ENCODE measurements around the gene TTC39A.

Gene TTC39A

DNA sequence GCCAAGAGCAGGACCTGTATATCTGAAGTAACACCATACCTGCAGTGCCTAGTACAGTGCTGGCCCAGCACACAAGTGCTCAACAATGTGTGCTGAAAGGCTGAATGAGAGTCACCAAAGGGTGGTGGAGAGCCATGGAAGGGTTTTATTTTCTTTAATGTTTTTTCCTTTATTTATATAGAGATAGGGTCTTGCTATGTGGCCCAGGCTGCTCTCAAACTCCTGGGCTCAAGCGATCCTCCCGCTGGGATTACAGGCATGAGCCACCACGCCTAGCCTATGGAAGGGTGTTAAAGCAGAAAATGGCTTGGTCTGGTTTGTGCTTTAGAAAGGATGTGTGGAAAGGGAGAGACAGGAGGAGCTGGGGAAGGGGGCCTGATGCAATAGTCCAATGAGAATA is 13.3 kb upstream of the TTC39A start:
- TF ChIP-seq SIN3A (IDR thresholded peaks at IDR 0.05; ENCODE audit: borderline replicate concordance, insufficient read depth, low read length) (no peak), TAF1 (IDR thresholded peaks at IDR 0.05; ENCODE audit: borderline replicate concordance, insufficient read depth, low read length) (no peak), FOXP2 (optimal IDR thresholded peaks at IDR 0.05; ENCODE audit: borderline replicate concordance, extremely low read depth, extremely low read length, insufficient read depth) (no peak), POLR2AphosphoS5 (IDR thresholded peaks at IDR 0.05; ENCODE audit: low read depth, low read length) (no peak)
- TF ChIP-seq, protein P1, sequence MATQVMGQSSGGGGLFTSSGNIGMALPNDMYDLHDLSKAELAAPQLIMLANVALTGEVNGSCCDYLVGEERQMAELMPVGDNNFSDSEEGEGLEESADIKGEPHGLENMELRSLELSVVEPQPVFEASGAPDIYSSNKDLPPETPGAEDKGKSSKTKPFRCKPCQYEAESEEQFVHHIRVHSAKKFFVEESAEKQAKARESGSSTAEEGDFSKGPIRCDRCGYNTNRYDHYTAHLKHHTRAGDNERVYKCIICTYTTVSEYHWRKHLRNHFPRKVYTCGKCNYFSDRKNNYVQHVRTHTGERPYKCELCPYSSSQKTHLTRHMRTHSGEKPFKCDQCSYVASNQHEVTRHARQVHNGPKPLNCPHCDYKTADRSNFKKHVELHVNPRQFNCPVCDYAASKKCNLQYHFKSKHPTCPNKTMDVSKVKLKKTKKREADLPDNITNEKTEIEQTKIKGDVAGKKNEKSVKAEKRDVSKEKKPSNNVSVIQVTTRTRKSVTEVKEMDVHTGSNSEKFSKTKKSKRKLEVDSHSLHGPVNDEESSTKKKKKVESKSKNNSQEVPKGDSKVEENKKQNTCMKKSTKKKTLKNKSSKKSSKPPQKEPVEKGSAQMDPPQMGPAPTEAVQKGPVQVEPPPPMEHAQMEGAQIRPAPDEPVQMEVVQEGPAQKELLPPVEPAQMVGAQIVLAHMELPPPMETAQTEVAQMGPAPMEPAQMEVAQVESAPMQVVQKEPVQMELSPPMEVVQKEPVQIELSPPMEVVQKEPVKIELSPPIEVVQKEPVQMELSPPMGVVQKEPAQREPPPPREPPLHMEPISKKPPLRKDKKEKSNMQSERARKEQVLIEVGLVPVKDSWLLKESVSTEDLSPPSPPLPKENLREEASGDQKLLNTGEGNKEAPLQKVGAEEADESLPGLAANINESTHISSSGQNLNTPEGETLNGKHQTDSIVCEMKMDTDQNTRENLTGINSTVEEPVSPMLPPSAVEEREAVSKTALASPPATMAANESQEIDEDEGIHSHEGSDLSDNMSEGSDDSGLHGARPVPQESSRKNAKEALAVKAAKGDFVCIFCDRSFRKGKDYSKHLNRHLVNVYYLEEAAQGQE (IDR thresholded peaks at IDR 0.05; ENCODE audit: insufficient read depth in 1 of 2, low read depth in 2 of 2, low read length in 2 of 2), result no peak

GRCh38 chr1:51342591-51343206 is 12.3 kb upstream of the TTC39A start:
- TF ChIP-seq FOXP2 (optimal IDR thresholded peaks at IDR 0.05; ENCODE audit: borderline replicate concordance, extremely low read depth, extremely low read length, insufficient read depth) (no peak), SIN3A (IDR thresholded peaks at IDR 0.05; ENCODE audit: borderline replicate concordance, insufficient read depth, low read length) (no peak), TAF1 (IDR thresholded peaks at IDR 0.05; ENCODE audit: borderline replicate concordance, insufficient read depth, low read length) (no peak), POLR2AphosphoS5 (IDR thresholded peaks at IDR 0.05; ENCODE audit: low read depth, low read length) (no peak)
- TF ChIP-seq, protein P1 (IDR thresholded peaks at IDR 0.05; ENCODE audit: insufficient read depth in 1 of 2, low read depth in 2 of 2, low read length in 2 of 2), result no peak

DNA sequence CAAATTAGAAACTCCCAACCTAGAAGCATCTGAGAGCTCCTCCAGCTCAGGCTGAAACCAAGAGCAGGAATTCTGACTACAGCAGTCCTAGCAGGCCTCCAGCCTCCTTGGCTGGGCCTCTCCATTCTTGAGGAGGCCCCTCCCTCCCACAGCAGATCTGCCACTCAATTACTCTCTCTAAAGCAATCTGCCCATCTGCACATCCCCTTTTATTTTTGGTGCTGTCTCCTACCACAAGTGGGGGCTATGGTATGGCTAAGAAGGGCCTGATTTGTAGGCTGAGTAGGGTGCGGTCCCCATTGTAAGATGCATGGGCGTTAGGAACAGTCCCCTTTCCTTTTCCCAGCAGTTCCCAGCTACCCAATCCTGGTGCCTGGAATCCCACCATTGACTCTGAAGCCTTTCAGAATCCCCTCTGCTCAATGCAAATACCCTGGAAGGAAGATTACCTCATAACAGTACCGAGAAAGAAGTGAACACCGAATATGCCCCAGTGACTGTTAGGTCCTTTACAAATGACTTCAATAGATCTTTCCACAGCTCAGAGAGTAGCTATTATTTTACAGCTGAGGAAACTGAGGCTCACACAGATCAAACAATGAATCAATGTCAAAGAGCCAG is 11.6 kb upstream of the TTC39A start:
- no peak for TF ChIP-seq POLR2AphosphoS5 (IDR thresholded peaks at IDR 0.05; ENCODE audit: low read depth, low read length)
- no peak for TF ChIP-seq FOXP2 (optimal IDR thresholded peaks at IDR 0.05; ENCODE audit: borderline replicate concordance, extremely low read depth, extremely low read length, insufficient read depth)
- TF ChIP-seq TAF1 (IDR thresholded peaks at IDR 0.05; ENCODE audit: borderline replicate concordance, insufficient read depth, low read length), result no peak
- TF ChIP-seq SIN3A (IDR thresholded peaks at IDR 0.05; ENCODE audit: borderline replicate concordance, insufficient read depth, low read length), result no peak
- TF ChIP-seq, protein P1 (IDR thresholded peaks at IDR 0.05; ENCODE audit: insufficient read depth in 1 of 2, low read depth in 2 of 2, low read length in 2 of 2), result no peak

DNA sequence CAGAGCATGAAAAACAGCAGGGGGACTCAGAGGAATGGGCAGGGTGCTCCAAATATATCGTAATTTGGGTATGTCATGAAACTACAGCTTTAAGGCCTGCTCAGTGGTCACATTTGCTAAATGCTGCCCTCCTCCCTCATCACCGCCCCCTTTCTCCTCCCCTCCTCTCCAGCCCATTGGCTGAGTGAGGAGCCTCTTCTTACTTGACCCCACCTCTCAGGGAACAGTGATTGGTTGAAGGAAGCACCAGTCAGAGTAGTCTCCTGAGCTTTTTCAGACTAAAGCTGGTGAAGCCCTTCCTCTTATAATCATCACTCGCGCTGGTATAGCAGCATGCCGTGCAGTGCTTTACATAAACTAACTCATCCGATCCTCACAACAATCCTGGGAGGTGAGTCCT is 10.0 kb upstream of the TTC39A start:
- TF ChIP-seq, protein P1 (IDR thresholded peaks at IDR 0.05; ENCODE audit: insufficient read depth in 1 of 2, low read depth in 2 of 2, low read length in 2 of 2), result no peak
- TF ChIP-seq POLR2AphosphoS5 (IDR thresholded peaks at IDR 0.05; ENCODE audit: low read depth, low read length), result no peak
- no peak for TF ChIP-seq SIN3A (IDR thresholded peaks at IDR 0.05; ENCODE audit: borderline replicate concordance, insufficient read depth, low read length)
- no peak for TF ChIP-seq FOXP2 (optimal IDR thresholded peaks at IDR 0.05; ENCODE audit: borderline replicate concordance, extremely low read depth, extremely low read length, insufficient read depth)
- TF ChIP-seq TAF1 (IDR thresholded peaks at IDR 0.05; ENCODE audit: borderline replicate concordance, insufficient read depth, low read length), result no peak

Data from PFSK-1 (cell line).